SK-N-SH treated with all-trans-retinoic acid at 6 μM for 48 hours (cell line): ENCODE results near the gene TMEM134.

Experiments used
- ATAC-seq: fragments of 200-7000 bp; cut with Tn5 transposase; 3 replicates; pipeline ENCODE4 v1.9.1; 2020; ENCODE audit warnings: mild to moderate bottlenecking, moderate library complexity
- ARNTL ChIP-seq: fragments of 450-650 bp; formaldehyde crosslinking; IDR thresholded peaks from 2 replicates; pipeline ENCODE4 v1.5.0; 2020; ENCODE audit warnings: low read depth, mild to moderate bottlenecking, moderate library complexity, borderline replicate concordance
- BACH2 ChIP-seq: fragments of 250-450 bp; sonication (Bioruptor Pico); IDR thresholded peaks from 2 replicates; pipeline ENCODE4 v1.9.0; 2021; ENCODE audit warnings: mild to moderate bottlenecking, borderline replicate concordance
- CREB5 ChIP-seq: fragments of 250-450 bp; sonication (Bioruptor Pico); IDR thresholded peaks from 2 replicates; pipeline ENCODE4 v1.5.1; 2020; ENCODE audit warnings: low read depth, mild to moderate bottlenecking, moderate library complexity
- CSDC2 ChIP-seq: fragments of 250-450 bp; sonication (Bioruptor Pico); IDR thresholded peaks from 2 replicates; pipeline ENCODE4 v1.5.0; 2020; ENCODE audit warnings: mild to moderate bottlenecking, moderate library complexity
- GLIS3 ChIP-seq: fragments of 250-450 bp; sonication (Bioruptor Pico); IDR thresholded peaks from 2 replicates; pipeline ENCODE4 v1.5.0; 2020; ENCODE audit warnings: mild to moderate bottlenecking, moderate library complexity
- ISL1 ChIP-seq: fragments of 250-450 bp; sonication (Bioruptor Pico); IDR thresholded peaks from 2 replicates; pipeline ENCODE4 v2.1.2; 2022; ENCODE audit warnings: mild to moderate bottlenecking, moderate library complexity
- OSR1 ChIP-seq: fragments of 250-450 bp; sonication (Bioruptor Pico); IDR thresholded peaks from 2 replicates; pipeline ENCODE4 v1.8.0; 2022; ENCODE audit warnings: moderate library complexity, mild to moderate bottlenecking, inconsistent platforms
- PATZ1 ChIP-seq: fragments of 250-450 bp; sonication (Bioruptor Pico); IDR thresholded peaks from 2 replicates; pipeline ENCODE4 v1.8.0; 2020; ENCODE audit warnings: mild to moderate bottlenecking, moderate library complexity, borderline replicate concordance
- PPARA ChIP-seq: fragments of 250-450 bp; sonication (Bioruptor Pico); IDR thresholded peaks from 2 replicates; pipeline ENCODE4 v1.5.0; 2020; ENCODE audit warnings: mild to moderate bottlenecking, borderline replicate concordance
- RARB ChIP-seq: fragments of 250-450 bp; sonication (Bioruptor Pico); IDR thresholded peaks from 2 replicates; pipeline ENCODE4 v1.8.0; 2021; ENCODE audit warnings: mild to moderate bottlenecking, moderate library complexity
- SNAI2 ChIP-seq: fragments of 250-450 bp; sonication (Bioruptor Pico); IDR thresholded peaks from 2 replicates; pipeline ENCODE4 v1.5.0; 2020; ENCODE audit warnings: mild to moderate bottlenecking, moderate library complexity
- TOX ChIP-seq: fragments of 250-450 bp; sonication (Bioruptor Pico); IDR thresholded peaks from 2 replicates; pipeline ENCODE4 v1.8.0; 2021; ENCODE audit warnings: mild to moderate bottlenecking, moderate library complexity, borderline replicate concordance
- ZC3H10 ChIP-seq: fragments of 250-450 bp; sonication (Bioruptor Pico); IDR thresholded peaks from 2 replicates; pipeline ENCODE4 v1.5.1; 2021; ENCODE audit warnings: mild to moderate bottlenecking, moderate library complexity
- ZFP3 ChIP-seq: fragments of 250-450 bp; sonication (Bioruptor Pico); IDR thresholded peaks from 2 replicates; pipeline ENCODE4 v1.5.0; 2020; ENCODE audit warnings: mild to moderate bottlenecking, moderate library complexity
- ZFP30 ChIP-seq: fragments of 450-650 bp; formaldehyde crosslinking; IDR thresholded peaks from 2 replicates; pipeline ENCODE4 v1.5.0; 2022; ENCODE audit warnings: mild to moderate bottlenecking, moderate library complexity
- ZNF565 ChIP-seq: fragments of 450-650 bp; formaldehyde crosslinking; conservative IDR thresholded peaks from 2 replicates; pipeline ENCODE4 v1.5.0; 2020; ENCODE audit warnings: low read depth, mild to moderate bottlenecking, moderate library complexity
- ZNF70 ChIP-seq: fragments of 450-650 bp; formaldehyde crosslinking; IDR thresholded peaks from 2 replicates; pipeline ENCODE4 v1.5.0; 2020; ENCODE audit warnings: mild to moderate bottlenecking, moderate library complexity
- ZNF8 ChIP-seq: fragments of 450-650 bp; formaldehyde crosslinking; IDR thresholded peaks from 2 replicates; pipeline ENCODE4 v1.5.0; 2020; ENCODE audit warnings: mild to moderate bottlenecking, moderate library complexity
- TF ChIP-seq, protein P1 (sequence below): fragments of 250-450 bp; sonication (Bioruptor Pico); IDR thresholded peaks from 2 replicates; pipeline ENCODE4 v1.8.0; 2021; ENCODE audit warnings: low read depth, mild to moderate bottlenecking, moderate library complexity, borderline replicate concordance
- TF ChIP-seq, protein P2 (sequence below): fragments of 250-450 bp; sonication (Bioruptor Pico); IDR thresholded peaks from 2 replicates; pipeline ENCODE4 v1.5.0; 2020; ENCODE audit warnings: mild to moderate bottlenecking, moderate library complexity
- TF ChIP-seq, protein P3 (sequence below): fragments of 250-450 bp; sonication (Bioruptor Pico); IDR thresholded peaks from 2 replicates; pipeline ENCODE4 v1.5.1; 2021; ENCODE audit warnings: mild to moderate bottlenecking, moderate library complexity

The TMEM134 gene

DNA sequence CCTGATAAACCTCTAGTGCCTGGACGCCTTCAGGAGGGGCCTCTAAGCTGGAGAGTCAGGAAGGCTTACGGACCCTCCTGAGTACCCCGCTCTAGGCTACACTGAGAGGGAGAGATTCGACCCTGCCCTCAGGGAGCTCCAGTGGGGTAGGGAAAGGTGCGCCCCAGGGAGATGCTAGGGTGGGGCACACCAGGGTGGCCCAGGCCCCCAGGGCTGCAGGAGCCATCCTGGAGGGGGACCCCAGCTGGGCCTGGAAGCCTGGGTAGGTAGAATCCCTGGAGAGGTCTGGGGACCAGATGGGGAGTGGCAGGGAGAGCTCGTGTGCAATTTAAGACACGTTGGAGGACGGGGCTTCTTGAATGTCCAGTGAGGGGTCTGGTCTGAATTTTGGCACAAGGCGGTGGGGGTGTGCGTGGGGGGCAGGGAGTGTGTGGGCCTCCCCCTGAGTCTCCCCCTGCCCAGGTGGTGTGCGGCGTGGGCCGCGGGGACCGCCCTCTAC, 48.9 kb downstream of the TMEM134 start:
- no peak for ATAC-seq
- TF ChIP-seq BACH2 (CRISPR knock-in tag) (no peak), RARB (CRISPR knock-in tag) (no peak), TOX (CRISPR knock-in tag) (no peak), GLIS3 (no peak), PATZ1 (CRISPR knock-in tag) (no peak), ARNTL (CRISPR knock-in tag) (no peak), ZFP30 (CRISPR knock-in tag) (no peak)
- TF ChIP-seq, protein P1, sequence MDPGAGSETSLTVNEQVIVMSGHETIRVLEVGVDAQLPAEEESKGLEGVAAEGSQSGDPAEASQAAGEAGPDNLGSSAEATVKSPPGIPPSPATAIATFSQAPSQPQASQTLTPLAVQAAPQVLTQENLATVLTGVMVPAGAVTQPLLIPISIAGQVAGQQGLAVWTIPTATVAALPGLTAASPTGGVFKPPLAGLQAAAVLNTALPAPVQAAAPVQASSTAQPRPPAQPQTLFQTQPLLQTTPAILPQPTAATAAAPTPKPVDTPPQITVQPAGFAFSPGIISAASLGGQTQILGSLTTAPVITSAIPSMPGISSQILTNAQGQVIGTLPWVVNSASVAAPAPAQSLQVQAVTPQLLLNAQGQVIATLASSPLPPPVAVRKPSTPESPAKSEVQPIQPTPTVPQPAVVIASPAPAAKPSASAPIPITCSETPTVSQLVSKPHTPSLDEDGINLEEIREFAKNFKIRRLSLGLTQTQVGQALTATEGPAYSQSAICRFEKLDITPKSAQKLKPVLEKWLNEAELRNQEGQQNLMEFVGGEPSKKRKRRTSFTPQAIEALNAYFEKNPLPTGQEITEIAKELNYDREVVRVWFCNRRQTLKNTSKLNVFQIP: no peak
- TF ChIP-seq, protein P2, sequence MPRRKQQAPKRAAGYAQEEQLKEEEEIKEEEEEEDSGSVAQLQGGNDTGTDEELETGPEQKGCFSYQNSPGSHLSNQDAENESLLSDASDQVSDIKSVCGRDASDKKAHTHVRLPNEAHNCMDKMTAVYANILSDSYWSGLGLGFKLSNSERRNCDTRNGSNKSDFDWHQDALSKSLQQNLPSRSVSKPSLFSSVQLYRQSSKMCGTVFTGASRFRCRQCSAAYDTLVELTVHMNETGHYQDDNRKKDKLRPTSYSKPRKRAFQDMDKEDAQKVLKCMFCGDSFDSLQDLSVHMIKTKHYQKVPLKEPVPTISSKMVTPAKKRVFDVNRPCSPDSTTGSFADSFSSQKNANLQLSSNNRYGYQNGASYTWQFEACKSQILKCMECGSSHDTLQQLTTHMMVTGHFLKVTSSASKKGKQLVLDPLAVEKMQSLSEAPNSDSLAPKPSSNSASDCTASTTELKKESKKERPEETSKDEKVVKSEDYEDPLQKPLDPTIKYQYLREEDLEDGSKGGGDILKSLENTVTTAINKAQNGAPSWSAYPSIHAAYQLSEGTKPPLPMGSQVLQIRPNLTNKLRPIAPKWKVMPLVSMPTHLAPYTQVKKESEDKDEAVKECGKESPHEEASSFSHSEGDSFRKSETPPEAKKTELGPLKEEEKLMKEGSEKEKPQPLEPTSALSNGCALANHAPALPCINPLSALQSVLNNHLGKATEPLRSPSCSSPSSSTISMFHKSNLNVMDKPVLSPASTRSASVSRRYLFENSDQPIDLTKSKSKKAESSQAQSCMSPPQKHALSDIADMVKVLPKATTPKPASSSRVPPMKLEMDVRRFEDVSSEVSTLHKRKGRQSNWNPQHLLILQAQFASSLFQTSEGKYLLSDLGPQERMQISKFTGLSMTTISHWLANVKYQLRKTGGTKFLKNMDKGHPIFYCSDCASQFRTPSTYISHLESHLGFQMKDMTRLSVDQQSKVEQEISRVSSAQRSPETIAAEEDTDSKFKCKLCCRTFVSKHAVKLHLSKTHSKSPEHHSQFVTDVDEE (CRISPR knock-in tag): no peak
- TF ChIP-seq, all 23 proteins: peak for 0

DNA sequence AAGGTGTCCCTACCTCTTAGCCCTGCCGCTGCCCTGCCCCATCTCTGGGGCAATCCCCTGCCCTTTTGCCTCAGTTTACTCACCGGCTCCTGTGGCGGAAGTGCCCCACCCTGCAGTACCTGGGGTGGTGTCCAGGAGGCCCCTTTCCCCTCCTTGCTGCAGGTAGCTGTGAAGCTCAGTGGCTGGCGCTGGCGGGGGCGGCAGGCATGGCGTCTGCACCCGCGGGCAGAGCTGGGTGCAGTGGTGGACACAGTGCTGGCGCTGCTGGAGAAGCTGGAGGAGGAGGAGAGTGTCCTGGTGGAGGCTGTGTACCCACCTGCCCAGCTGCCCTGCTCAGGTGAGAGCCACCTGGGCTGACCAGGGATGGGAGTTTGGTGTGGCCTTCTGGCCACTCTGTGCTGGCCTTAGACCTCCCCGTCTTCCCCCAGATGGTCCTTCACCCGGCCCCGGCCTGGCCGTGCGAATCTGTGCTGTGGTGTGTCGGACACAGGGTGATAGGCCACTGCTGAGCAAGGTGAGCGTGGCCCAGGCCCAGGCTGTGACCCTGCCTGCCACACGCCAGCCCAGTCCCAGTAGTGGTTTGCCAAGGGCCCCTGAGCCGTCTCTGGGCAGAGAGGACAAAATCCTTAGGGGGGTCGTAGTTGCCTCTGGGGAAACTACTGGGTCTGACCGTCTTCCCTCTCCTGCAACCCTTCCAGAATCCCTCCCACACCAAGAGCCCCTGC, 49.6 kb downstream of the TMEM134 start:
- TF ChIP-seq, protein P2 (CRISPR knock-in tag): no peak
- TF ChIP-seq, protein P3, sequence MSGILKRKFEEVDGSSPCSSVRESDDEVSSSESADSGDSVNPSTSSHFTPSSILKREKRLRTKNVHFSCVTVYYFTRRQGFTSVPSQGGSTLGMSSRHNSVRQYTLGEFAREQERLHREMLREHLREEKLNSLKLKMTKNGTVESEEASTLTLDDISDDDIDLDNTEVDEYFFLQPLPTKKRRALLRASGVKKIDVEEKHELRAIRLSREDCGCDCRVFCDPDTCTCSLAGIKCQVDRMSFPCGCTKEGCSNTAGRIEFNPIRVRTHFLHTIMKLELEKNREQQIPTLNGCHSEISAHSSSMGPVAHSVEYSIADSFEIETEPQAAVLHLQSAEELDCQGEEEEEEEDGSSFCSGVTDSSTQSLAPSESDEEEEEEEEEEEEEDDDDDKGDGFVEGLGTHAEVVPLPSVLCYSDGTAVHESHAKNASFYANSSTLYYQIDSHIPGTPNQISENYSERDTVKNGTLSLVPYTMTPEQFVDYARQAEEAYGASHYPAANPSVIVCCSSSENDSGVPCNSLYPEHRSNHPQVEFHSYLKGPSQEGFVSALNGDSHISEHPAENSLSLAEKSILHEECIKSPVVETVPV: no peak
- TF ChIP-seq RARB (CRISPR knock-in tag) (no peak), ZC3H10 (no peak), TOX (CRISPR knock-in tag) (no peak), PPARA (no peak), SNAI2 (CRISPR knock-in tag) (no peak), CSDC2 (no peak), ZFP3 (CRISPR knock-in tag) (no peak), ZNF8 (CRISPR knock-in tag) (no peak)

DNA sequence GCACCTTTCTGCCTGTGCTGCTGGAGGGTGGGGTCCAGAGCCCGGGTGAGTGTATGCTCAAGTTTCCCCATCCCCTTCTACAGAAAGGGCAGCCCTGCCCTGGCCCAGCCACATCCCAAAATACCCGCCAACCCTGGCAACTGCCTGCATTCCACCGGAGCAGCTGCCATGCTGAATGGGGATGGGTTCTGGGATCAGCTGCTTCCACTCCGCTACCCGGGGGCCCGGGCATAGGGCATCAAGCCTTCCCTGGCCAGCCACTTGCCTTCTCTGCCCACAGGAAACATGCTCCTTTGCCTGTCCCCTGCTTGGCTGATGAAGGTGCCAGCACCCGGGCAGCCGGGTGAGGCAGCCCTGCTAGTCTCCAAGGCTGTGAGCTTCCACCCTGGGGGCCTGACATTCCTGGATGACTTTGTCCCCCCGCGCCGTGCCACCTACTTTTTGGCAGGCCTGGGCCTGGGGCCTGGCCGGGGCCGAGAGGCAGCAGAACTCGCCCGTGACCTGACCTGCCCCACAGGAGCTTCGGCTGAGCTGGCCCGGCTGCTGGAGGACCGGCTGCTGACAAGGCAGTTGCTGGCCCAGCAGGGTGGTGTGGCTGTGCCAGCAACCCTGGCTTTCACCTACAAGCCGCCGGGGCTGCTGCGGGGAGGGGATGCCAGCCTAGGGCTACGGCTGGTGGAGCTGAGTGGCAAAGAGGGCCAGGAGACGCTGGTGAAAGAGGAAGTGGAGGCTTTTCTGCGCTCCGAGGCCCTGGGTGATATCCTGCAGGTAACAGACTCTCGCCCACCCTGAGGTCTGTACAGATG, 50.4 kb downstream of the TMEM134 start:
- no peak for ATAC-seq
- TF ChIP-seq ZC3H10: no peak
- TF ChIP-seq, protein P3: no peak
- TF ChIP-seq ISL1: no peak
- no peak for TF ChIP-seq ZFP3 (CRISPR knock-in tag)
- no peak for TF ChIP-seq ZNF70
- TF ChIP-seq ZNF8 (CRISPR knock-in tag): no peak
- no peak for TF ChIP-seq CREB5 (CRISPR knock-in tag)
- no peak for TF ChIP-seq OSR1 (CRISPR knock-in tag)
- no peak for TF ChIP-seq ZNF565

More for the DNA sequence above, 49.6 kb downstream of the TMEM134 start:
- ATAC-seq: no peak
